B cell (primary cell): ENCODE data around the gene RICTOR.

Experiments used
- CTCF ChIP-seq: fragments of 200-600 bp; IDR thresholded peaks from one replicate; pipeline ENCODE4 v1.8.0; 2022; ENCODE audit warnings: antibody characterized with exemption, mild to moderate bottlenecking
- EZH2 ChIP-seq: IDR thresholded peaks from 2 replicates; pipeline ENCODE4 v1.6.1; 2012; ENCODE audit warnings: borderline replicate concordance, low read depth, mild to moderate bottlenecking, moderate library complexity, low read length; ENCODE audit not compliant: insufficient read depth, poor library complexity, severe bottlenecking

DNA sequence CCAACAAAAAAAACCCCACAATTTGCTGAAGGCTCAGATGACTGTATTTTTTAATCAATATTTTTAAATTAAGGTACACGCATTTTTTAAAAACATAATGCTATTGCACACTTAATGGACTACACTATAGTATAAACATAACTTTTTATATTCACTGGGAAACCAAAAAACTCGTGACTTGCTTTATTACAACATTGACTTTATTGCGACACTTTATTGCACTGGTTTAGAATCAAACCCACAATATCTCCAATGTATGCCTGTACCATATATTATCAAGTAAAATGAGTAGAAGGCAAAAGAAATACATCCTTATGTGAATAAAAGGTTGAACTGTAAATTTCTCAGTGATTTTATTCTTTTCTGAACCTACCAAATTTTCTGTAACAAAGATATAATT lies 53.7 kb downstream of the RICTOR start:
- no peak for TF ChIP-seq CTCF
- no peak for TF ChIP-seq EZH2
